ENCODE measurements around the gene ITGBL1.
A peak's percentile ranks its signal among the peaks of the same experiment; 100 is the strongest.
"Not testable (repeated sequence)": the region's sequence is repeated elsewhere in the genome, so short reads cannot be mapped to it uniquely, and the experiment has no call there.

Gene ITGBL1

DNA sequence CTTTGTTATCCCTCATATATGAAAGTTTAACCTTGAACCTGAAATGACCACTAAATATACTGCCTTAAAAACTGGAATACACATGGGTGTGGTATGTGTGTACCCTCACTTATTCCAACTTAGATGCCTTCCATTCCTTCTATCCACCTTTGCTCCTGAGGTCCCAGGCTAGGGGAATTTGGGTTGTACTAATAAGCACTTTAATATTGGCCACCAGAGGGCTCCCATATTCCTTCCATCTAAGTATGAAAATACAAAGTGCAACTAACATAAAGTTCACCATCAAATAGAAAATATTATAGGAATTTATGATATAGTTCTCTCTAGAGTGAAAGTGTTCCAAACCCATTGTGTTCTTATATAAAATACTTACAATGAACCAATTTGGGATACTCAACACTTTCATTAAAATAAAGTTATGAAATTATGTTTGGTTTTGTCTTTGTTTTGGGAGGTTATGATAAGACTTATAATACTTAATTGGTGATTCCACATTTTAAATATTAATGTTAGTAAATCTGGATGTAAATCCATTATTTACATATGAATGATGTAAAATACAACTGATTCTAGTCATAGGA lies 62.3 kb downstream of the ITGBL1 start:
- DNase-seq: peak; percentile 67

DNA sequence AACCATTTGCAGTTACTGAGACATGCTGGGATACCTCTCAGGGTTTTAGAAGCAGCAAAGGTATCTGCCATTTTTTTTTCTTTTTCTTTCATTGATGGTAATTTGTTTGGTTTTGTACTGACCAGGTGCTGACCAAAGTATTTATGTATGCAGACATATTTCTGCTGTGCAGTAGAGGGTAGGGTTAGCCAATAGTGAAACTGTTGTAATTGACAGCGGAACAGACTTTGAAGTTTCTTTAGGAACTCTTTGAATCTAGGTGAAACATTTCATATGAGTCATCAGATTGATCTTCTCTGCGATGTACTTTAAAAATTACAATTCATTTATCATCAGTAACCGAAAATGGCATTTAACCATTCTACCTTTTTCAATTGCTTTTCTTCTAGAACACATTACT lies 63.0 kb downstream of the ITGBL1 start:
- DNase-seq: no peak

DNA sequence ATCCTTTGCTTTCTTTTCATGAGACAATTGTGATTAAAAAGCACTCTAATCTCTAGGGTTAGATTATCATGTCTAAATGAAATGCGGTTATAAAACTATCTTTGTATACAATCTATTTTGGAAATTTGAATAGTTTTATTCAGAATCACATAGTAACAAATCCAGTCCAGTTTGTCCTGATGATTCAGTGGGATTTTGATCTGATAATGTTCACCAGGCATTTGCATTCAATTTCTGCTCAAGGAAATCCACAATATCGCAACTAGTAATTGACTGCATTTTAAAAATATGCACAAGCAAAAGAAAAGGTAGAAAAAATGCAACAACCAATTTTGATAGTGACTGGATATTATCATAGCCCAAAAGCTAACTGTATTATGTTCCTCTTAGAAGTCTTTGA lies 63.8 kb downstream of the ITGBL1 start:
- no peak for DNase-seq

DNA sequence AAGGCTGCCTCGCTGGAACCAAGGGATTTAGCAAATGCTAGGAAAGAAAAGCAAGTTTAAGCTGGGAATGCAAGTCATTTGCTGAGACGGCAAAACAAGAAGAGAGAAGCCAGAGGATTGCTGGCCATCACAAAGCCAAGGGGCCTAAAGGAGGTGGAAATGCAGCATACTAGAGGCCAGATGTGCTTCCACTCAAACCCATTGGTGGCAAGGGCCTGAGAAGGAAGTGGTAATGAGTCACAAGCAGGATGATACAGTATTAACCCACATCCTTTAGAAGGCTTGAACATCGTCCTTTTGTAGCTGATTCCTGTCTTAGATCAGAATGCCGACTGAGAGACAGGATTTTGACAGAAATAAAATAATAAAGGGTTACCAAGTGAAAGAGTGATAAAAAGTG lies 68.2 kb downstream of the ITGBL1 start:
- no peak for DNase-seq

DNA sequence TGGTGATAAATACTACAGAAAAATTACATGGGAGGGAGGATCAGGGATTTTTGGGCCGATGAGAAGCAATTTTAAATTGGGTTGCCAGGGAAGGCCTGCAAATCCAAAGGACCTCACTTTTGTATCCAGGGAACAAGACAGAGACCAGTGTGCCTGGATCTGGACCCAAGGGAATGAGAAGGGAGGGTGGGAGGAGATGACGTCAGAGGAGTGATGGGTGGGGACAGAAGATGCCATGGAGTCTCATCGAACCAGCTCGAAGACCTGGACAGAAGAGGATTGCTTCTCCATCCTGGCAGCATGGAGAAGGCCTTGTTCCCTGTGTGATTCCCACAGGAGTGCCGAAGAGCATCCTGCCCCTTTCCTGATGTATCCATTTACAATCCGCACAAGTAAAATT lies 68.9 kb downstream of the ITGBL1 start:
- DNase-seq: no peak

DNA sequence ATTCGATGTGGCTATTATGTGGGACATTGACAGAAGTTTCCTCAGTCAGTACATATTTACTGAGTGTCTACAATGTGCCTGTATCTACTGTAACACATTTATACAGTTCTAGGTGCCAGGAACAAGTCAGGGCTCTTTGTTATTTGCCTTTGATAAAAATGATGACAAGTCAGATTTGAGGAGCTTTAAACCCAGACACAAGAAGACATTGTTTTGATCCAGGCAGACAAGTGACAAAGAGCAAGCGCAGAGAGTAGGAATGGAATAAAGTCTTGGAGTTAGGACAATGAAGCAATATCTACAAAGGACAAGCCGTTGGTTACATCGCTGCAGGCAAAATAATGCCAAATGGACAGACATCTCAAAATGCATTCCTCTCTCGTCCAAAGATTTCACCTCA lies 70.1 kb downstream of the ITGBL1 start:
- no peak for DNase-seq

DNA sequence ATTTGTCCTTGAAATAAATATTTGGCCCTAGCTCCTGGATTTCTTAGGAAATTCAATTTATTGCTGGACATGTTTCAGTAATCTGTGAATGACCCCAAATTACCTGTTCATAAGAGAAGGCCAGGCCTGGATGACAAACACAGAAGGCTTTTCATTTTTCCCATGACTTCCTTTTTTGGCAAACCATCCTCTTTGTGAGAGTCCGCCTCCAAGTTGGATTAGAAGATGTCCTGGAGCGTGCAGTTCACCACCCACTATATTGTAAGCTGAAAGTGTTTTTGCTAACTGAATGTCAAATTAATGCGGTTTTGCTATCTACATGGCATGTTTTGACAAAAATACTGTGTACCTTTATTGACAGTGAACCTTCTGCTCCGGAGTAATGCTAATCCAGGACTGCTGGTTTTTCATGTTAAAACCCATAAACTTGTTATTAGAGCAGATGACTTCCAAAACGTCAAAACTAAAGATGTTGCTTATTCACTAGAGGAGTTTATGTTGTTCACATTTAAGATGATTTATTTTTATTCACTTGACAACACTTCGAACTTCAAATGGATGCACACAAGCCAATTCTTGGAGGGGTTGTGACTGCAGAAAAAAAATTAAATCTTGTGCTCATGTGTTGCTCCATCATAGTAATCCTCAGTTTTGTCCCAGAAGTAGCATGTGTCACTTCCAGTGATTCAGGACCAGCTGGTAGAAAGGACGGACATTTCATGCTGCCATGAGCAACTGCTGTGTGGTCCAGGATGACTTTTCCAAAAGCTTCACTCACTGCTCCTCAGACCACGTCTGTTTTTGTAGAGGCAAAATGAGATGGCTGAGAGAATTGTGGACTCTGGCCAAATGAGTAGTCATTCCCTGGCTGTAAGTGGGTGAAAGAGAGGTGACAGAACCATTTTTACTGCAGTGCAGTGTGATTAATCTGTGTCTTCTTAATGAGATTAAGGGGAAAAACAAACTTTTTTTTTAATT lies 71.0 kb downstream of the ITGBL1 start:
- DNase-seq: peak; percentile 38

DNA sequence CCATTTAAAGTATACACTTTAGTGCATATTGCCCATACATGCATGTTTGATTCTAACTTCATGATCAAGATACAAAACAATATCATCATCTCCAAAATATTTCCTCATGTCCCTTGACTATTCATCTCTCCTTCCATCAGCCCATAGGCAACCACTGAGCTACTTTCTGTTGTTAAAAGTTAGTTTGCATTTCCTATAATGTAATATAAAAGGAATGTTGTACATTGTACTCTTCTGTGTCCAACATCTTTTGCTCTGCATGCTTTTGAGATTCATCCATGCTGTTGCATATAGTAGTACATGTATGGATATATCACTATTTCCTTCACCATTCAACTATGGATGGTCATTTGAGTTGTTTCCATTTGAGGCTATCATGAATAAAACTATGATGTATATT lies 74.7 kb downstream of the ITGBL1 start:
- no peak for DNase-seq

DNA sequence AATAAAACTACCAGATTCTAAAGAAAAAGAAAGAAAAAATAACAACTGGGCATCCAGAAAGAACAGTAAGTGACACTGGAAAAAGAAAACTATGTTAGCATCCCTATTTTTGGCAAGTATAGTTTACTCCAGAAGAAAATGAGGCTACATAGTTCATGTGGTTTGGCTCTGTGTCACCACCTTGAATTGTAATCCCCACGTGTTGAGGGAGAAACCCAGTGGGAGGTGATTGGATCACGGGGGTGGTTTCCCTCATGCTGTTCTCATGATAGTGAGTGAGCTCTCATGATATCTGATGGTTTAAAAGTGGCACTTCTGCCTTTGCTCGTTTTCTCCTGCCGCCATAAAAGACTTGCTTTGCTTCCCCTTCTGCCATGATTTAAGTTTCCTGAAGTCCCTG lies 76.9 kb downstream of the ITGBL1 start:
- no peak for DNase-seq

DNA sequence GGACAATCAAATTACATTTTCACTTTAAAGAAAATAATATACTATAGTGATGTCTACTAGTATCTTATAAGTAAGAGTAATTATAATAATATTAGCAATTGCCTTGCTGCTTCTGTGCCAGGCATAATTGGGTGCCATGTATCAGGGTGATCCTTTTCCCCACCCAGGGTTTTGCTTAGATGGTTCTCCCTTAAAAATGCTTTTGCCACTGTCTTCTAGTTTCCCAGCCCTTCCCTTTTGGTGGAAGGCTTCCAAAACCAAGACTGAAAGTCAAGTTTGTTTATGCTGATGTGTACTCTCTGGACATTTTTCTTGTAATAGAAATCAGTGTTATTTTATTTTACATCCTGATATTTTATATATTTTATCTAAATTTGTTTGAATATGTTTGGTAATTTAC lies 77.8 kb downstream of the ITGBL1 start:
- DNase-seq: no peak

DNA sequence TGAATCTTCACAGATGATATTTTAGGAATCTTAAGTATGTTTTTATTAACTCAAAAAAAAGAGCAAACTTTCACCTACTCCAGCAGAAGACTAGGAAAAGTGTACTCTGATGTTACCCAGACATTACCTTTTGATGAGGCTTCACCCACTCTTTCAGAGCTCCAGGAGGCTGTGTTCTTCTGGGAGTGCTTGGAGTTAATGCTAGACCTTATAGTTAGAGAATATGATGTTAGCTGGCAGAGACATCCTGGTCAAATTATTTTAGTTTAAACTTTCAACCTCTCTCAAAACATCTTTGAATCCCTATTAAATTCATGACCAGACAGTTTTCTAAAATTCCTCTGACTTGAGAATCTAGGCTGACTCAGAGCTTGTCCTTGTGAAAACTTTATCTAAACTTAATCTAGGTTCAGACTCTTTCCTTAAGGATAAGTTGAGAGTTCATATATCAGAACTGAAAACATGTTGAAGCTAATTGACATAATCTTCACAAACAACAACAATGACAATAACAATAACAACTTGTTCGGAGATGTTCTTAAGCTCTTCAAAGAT lies 82.8 kb downstream of the ITGBL1 start:
- DNase-seq: no peak

DNA sequence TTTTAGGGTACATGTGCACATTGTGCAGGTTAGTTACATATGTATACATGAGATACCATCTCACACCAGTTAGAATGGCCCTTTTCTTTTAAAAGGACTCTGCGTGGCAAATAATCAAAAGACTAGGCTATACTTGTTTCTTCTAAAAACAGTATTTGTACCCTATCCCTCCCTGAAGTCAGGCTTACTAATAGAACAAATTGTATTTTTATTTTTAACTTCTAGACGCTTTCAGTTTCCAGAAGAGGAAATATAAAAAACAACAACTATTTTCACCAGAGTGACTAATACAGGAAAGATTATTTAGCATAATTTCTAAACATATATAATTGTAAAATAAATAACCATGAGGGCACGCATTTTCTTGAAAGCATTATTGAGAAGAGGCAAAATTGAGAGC lies 83.6 kb downstream of the ITGBL1 start:
- DNase-seq: no peak

DNA sequence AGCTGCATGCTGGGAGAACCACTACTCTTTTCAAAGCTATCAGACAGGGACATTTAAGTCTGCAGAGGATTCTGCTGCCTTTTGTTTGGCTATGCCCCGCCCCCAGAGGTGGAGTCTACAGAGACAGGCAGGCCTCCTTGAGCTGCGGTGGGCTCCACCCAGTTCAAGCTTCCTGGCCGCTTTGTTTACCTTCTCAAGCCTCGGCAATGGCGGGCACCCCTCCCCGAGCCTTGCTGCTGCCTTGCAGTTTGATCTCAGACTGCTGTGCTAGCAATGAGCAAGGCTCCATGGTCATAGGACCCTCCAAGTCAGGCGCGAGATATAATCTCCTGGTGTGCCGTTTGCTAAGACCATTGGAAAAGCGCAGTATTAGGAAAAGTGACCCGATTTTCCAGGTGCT lies 92.1 kb downstream of the ITGBL1 start:
- DNase-seq: not testable (repeated sequence)

DNA sequence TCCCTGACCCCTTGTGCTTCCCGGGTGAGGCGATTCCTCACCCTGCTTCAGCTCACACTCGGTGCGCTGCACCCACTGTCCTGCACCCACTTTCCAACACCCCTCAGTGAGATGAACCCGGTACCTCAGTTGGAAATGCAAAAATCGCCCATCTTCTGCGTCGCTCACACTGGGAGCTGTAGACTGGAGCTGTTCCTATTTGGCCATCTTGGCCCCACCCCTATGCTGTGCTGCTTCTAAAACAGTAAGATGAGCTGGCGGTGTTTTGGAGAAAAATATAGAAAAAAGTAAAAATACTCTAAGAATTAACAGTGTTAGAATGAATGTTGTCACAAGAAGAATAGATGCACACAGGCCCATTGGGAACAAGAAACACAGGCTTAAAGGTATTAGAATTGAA lies 92.5 kb downstream of the ITGBL1 start:
- DNase-seq: no peak

DNA sequence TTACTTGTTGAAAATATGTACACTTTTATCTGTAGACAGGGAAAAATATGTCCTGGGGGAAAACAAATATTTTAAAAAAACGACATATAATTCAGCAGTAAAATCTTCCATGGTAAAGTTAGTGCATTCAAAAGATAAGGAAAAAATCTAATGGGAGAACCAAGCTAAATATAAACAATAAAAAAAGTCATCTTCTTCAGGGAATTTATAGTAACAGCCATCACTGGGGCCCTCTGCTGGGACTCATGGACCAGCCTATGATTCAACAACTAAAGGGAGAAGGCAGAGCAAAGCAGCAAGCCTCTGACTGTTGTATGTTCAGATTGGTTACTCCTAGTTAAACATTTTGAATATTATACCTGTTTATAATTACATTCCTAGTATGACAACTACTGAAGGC lies 93.0 kb downstream of the ITGBL1 start:
- DNase-seq: no peak

DNA sequence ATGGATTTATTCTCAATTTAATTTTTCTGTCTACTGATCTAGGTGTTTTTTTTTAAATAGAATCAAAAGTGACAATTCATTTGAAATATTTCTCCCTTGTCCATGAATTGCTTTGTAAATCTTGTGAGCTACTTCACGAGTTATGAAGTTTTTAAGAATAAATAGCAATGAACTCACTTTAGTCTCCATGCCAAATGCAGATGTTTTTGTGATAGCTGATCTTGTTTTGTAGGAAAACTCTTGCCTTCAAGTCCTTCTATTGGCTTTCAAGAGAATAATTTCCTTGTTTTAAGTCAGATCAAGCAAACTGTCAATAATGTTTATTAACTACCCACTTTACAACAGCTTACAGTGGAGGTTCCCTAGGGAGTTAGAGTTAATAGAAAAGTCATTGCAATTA lies 99.8 kb downstream of the ITGBL1 start:
- DNase-seq: no peak

DNA sequence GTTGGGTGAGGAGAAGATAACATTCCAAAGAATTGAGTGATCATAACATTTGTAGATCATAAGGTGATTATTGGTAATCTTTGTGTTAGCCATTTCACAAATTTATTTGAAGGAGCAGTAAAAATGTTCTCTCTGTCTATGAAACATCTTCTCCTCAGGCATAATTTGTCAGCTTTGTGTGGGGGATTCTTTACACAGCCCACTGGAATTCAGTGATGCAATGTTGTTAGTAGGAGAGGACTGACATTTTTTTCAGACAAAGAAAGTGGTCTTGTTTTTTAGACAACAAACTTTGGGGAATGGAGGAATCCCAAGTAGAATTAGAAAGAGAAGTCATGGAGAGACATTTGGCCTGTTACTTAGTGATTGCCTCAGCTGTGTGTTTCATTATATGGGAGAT lies 100.3 kb downstream of the ITGBL1 start:
- no peak for DNase-seq

DNA sequence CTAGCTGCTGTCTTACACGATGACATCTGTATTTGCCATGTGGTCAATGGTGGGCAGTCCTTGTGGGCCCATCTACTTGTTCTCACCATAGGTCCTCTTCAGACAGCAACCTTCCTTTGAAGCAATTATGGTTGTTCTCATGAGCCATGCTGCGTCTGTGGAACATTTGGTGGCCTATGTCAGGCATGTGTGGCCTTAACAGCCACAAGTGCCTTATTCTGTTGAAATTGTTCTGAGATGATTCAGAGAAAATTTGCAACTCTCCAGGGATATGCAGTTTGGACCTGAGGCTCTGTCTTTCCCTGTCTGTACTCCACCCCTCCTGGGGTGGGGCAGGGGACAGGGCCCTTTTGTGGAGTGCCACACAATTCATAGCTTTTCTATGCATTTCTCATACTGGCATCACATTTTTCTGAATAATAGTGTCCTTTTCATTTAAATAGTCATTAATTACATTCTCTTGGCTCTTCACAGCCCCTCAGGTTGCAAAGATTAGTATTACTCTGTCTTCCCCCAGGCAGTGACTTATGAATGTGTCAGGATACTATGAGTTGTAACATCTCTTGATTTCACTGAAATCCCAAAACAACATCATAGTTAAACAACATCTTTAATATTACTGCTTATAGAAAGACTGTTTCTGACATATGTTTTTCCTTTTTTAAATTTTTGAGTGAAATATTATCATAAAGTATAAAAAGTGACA lies 102.1 kb downstream of the ITGBL1 start:
- no peak for DNase-seq

DNA sequence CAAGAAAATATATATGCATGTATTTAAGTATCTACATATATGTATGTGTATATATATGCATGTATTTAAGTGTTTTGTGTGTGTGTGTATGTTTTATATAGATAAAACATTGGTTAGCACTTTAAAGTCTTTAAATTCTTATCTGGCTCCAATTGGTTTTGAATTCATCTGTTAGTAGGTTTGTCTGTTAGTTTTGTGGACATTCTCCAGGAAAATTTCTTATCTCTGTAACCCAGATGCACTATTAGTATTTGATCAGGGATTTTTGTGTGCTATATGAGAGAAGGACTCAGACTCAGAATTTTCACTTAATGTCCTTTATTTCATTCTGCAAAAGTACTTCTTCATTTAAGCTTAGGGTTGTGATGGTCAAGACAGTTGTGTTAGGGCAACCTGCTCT lies 103.1 kb downstream of the ITGBL1 start:
- DNase-seq: no peak

DNA sequence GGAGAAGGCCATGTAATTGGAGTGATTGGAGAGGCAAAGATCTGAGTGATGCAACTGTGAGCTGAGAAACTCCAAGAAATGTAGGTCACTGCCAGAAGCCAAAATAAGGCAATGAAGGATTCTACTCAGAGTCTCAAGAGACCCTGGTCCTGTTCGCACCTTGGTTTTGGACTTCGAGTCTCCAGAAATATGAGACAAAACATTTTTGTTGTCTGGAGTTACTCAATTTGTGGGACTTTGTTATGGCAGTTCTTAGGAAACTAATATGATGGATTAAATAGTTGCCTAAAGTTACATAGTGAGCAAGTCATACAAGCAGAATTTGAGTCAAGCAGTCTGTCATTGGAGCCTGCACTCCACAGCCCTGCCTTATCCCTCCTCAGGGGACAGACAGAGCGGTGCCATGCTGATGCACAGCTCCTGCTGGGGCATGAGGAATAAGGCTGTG lies 104.2 kb downstream of the ITGBL1 start:
- no peak for DNase-seq

DNA sequence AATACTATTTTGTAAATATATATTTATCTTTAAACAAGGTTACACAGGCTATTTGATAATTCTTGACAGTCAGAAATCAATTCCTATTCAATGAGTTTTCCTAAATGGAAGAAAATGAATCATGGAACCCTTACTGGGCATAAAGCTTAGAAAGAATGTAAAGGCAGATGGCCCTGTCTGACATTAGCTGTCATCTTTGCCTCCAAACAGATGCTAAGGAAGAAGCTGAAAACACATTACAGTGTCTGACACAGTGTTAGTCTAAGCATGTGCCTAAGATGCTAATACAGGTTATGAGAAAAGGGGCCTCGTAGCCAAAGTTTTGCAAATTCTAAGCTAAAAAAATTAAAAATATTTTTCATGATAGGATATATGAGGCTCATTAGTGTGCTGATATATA lies 112.8 kb downstream of the ITGBL1 start:
- no peak for DNase-seq

DNA sequence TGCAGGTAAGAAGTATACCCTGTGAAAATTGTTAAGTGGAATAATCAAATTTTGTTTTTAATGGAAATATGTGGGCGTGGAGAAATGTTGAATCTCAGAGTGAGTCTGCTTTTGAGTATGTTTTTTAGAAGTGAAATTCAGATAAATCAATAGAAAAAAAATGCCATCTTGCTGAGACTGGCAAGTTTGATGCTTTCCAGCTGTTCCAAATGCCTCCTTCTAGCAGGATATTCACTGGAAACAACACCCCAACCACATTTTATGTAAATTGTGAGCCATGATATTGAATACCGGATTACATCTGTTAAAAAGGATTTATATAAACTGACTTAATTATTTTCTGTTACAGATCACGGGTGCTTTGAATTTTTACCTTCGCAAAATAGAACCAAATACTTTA lies 115.4 kb downstream of the ITGBL1 start:
- no peak for DNase-seq

DNA sequence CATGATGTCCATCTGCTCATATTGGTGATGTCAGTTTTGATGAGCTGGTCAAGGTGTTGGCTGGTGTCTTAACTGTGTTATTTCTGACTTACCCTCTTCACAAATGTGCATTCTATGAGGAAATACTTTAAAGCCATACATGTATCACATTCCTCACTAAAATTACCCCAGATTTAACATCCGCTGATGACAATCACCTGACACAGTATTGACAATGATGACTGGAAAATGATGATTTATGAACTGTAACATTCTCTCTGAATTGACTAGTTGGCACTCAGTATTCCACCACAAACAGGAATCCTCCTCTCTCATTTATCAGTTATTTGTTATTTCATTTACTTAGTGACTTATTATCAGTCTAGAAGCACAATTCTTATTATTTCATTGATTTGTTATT lies 117.3 kb downstream of the ITGBL1 start:
- DNase-seq: no peak

DNA sequence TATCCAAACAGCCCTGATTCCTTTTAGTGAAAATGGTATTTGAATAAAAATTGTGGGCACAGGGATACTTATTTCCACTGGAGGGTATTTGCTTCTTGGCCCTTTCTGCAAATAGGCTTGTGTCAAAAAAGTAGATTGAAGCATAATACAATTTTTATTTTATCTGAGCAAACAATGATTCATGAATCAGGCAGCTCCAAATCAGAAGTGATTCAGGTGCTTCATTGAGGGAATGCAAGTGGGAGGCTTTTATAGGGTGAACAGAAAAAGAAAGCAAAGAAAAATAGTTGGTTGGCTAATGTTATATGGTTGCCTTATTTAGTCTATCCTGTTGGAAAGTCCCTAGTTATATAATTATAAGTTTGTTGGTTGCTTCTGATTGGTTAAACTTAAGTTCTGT lies 117.9 kb downstream of the ITGBL1 start:
- no peak for DNase-seq

All from NCI-H1092 (cell line).